ENCODE measurements around the gene CALCOCO1. TPM values are rescaled to one million over a fixed set of nuclear protein-coding genes. Genes with fewer than 3 reads are reported as not detected.

CALCOCO1 gene
- total RNA-seq, 2 experiments from 2014 or later, result 54.6 to 56.8 TPM

GRCh38 chr12:53749986-53750811 lies 22.9 kb upstream of the CALCOCO1 start:
- Mint-ChIP-seq H3K9me3 (no peaks in the 10 kb centered on the region), H3K36me3 (ENCODE audit: low read depth) (no peaks in the 10 kb centered on the region), H3K27ac (no peak overlapping the region), H3K4me1 (peaks cover 17% of the 10 kb centered on the region), H3K27me3 (peaks cover 11% of the 10 kb centered on the region), H3K4me3 (peak overlapping the region; percentile 32)
- CTCF ChIA-PET, result interaction anchor here (1.0 kb wide), 1 partner anchor 48 kb away, joined by 3 read pairs; no protein-coding TSS in a partner anchor
- DNase-seq, result no peak
- POLR2A ChIA-PET, result no interaction called here

GRCh38 chr12:53748072-53748840 lies 21.0 kb upstream of the CALCOCO1 start:
- H3K9me3 Mint-ChIP-seq, result no peaks in the 10 kb centered on the region
- no peak overlapping the region for H3K27ac Mint-ChIP-seq
- POLR2A ChIA-PET, result no interaction called here
- H3K4me1 Mint-ChIP-seq, result peaks cover 19% of the 10 kb centered on the region
- H3K4me3 Mint-ChIP-seq, result no peak overlapping the region
- peaks cover 29% of the 10 kb centered on the region for H3K27me3 Mint-ChIP-seq
- DNase-seq, result no peak
- CTCF ChIA-PET, result interaction anchor here (6.1 to 9.3 kb wide), 3 partner anchors 8 to 48 kb away, joined by 55 to 155 read pairs (median 110); partner anchors contain the start of gene CALCOCO1
- H3K36me3 Mint-ChIP-seq (ENCODE audit: low read depth), result no peaks in the 10 kb centered on the region

GRCh38 chr12:53747095-53747494 lies 19.8 kb upstream of the CALCOCO1 start:
- Mint-ChIP-seq H3K4me1 (peaks cover 20% of the 10 kb centered on the region), H3K36me3 (ENCODE audit: low read depth) (no peaks in the 10 kb centered on the region), H3K27ac (no peak overlapping the region), H3K9me3 (no peaks in the 10 kb centered on the region), H3K27me3 (peaks cover 36% of the 10 kb centered on the region), H3K4me3 (no peak overlapping the region)
- DNase-seq, result no peak
- POLR2A ChIA-PET, result no interaction called here
- CTCF ChIA-PET, result interaction anchor here (1.0 to 9.3 kb wide), 18 partner anchors 10 to 421 kb away, joined by 3 to 155 read pairs (median 5); partner anchors contain the start of genes ATP5MC2 and CALCOCO1

GRCh38 chr12:53746592-53747092 lies 19.4 kb upstream of the CALCOCO1 start:
- POLR2A ChIA-PET, result no interaction called here

GRCh38 chr12:53744751-53745150 lies 17.5 kb upstream of the CALCOCO1 start:
- H3K27ac Mint-ChIP-seq, result no peak overlapping the region
- no peak overlapping the region for H3K4me3 Mint-ChIP-seq
- DNase-seq, result no peak
- H3K27me3 Mint-ChIP-seq, result peaks cover 34% of the 10 kb centered on the region
- POLR2A ChIA-PET, result no interaction called here
- CTCF ChIA-PET, result interaction anchor here (1.7 to 9.3 kb wide), 7 partner anchors 8 to 68 kb away, joined by 5 to 155 read pairs (median 18); partner anchors contain the start of genes ATP5MC2, CALCOCO1 and CISTR
- H3K4me1 Mint-ChIP-seq, result peaks cover 17% of the 10 kb centered on the region
- H3K36me3 Mint-ChIP-seq (ENCODE audit: low read depth), result no peaks in the 10 kb centered on the region
- H3K9me3 Mint-ChIP-seq, result no peaks in the 10 kb centered on the region

More at GRCh38 chr12:53746592-53747092, 19.4 kb upstream of the CALCOCO1 start:
- Mint-ChIP-seq H3K27ac (no peak overlapping the region), H3K36me3 (ENCODE audit: low read depth) (no peaks in the 10 kb centered on the region), H3K4me1 (peaks cover 17% of the 10 kb centered on the region), H3K4me3 (no peak overlapping the region), H3K27me3 (peaks cover 37% of the 10 kb centered on the region), H3K9me3 (no peaks in the 10 kb centered on the region)
- CTCF ChIA-PET, result interaction anchor here (0.8 to 9.3 kb wide), 25 partner anchors 8 to 421 kb away, joined by 3 to 155 read pairs (median 5); partner anchors contain the start of genes ATP5MC2 and CALCOCO1
- peak; percentile 91 for DNase-seq

GRCh38 chr12:53744130-53744441 lies 16.8 kb upstream of the CALCOCO1 start:
- peaks cover 41% of the 10 kb centered on the region for H3K27me3 Mint-ChIP-seq
- CTCF ChIA-PET, result interaction anchor here (0.7 to 9.3 kb wide), 16 partner anchors 9 to 447 kb away, joined by 3 to 155 read pairs (median 4); partner anchors contain the start of genes ATP5MC2, CALCOCO1 and CISTR
- peaks cover 22% of the 10 kb centered on the region for H3K4me1 Mint-ChIP-seq
- no peak for DNase-seq
- no peaks in the 10 kb centered on the region for H3K9me3 Mint-ChIP-seq
- no peaks in the 10 kb centered on the region for H3K36me3 Mint-ChIP-seq (ENCODE audit: low read depth)
- POLR2A ChIA-PET, result no interaction called here
- no peak overlapping the region for H3K27ac Mint-ChIP-seq
- no peak overlapping the region for H3K4me3 Mint-ChIP-seq

GRCh38 chr12:53743266-53744129 lies 16.2 kb upstream of the CALCOCO1 start:
- ChIA-PET POLR2A (no interaction called here), CTCF (interaction anchor here (0.7 to 9.3 kb wide), 18 partner anchors 9 to 448 kb away, joined by 3 to 155 read pairs (median 5); partner anchors contain the start of genes ATP5MC2, CALCOCO1 and CISTR)
- H3K36me3 Mint-ChIP-seq (ENCODE audit: low read depth), result no peaks in the 10 kb centered on the region
- no peak overlapping the region for H3K4me3 Mint-ChIP-seq
- peaks cover 46% of the 10 kb centered on the region for H3K27me3 Mint-ChIP-seq
- DNase-seq, result peak; percentile 67
- H3K9me3 Mint-ChIP-seq, result no peaks in the 10 kb centered on the region
- H3K4me1 Mint-ChIP-seq, result peaks cover 26% of the 10 kb centered on the region
- H3K27ac Mint-ChIP-seq, result no peak overlapping the region

GRCh38 chr12:53740130-53740491 lies 12.9 kb upstream of the CALCOCO1 start:
- Mint-ChIP-seq H3K4me3 (no peak overlapping the region), H3K27ac (no peak overlapping the region), H3K27me3 (peaks cover 63% of the 10 kb centered on the region), H3K36me3 (ENCODE audit: low read depth) (no peaks in the 10 kb centered on the region), H3K9me3 (no peaks in the 10 kb centered on the region), H3K4me1 (peaks cover 15% of the 10 kb centered on the region)
- ChIA-PET CTCF (interaction anchor here (9.3 kb wide), 1 partner anchor 9 kb away, joined by 155 read pairs; the partner anchor contains the start of gene CALCOCO1), POLR2A (no interaction called here)
- no peak for DNase-seq

- CTCF ChIA-PET, result interaction anchor here (0.8 to 9.3 kb wide), 3 partner anchors 7 to 37 kb away, joined by 4 to 155 read pairs (median 9); partner anchors contain the start of gene CALCOCO1
Measured at GRCh38 chr12:53739214-53740129, 12.2 kb upstream of the CALCOCO1 start.

GRCh38 chr12:53738406-53739213 lies 11.4 kb upstream of the CALCOCO1 start:
- H3K9me3 Mint-ChIP-seq, result no peaks in the 10 kb centered on the region
- peak; percentile 17 for DNase-seq
- no peak overlapping the region for H3K27ac Mint-ChIP-seq
- ChIA-PET CTCF (interaction anchor here (0.6 to 9.3 kb wide), 5 partner anchors 7 to 112 kb away, joined by 3 to 155 read pairs (median 7); partner anchors contain the start of gene CALCOCO1), POLR2A (no interaction called here)
- H3K4me1 Mint-ChIP-seq, result peaks cover 19% of the 10 kb centered on the region
- H3K27me3 Mint-ChIP-seq, result peaks cover 52% of the 10 kb centered on the region
- no peaks in the 10 kb centered on the region for H3K36me3 Mint-ChIP-seq (ENCODE audit: low read depth)
- H3K4me3 Mint-ChIP-seq, result no peak overlapping the region

More at GRCh38 chr12:53739214-53740129, 12.2 kb upstream of the CALCOCO1 start:
- Mint-ChIP-seq H3K9me3 (no peaks in the 10 kb centered on the region), H3K4me1 (peaks cover 15% of the 10 kb centered on the region), H3K27me3 (peaks cover 56% of the 10 kb centered on the region), H3K36me3 (ENCODE audit: low read depth) (no peaks in the 10 kb centered on the region), H3K27ac (no peak overlapping the region), H3K4me3 (no peak overlapping the region)
- no peak for DNase-seq
- POLR2A ChIA-PET, result no interaction called here
